Right cardiac atrium (tissue), 5 donors: Measurements from ENCODE around the gene TMPRSS11D. TPM values are rescaled to one million over a fixed set of nuclear protein-coding genes. Genes with fewer than 3 reads are reported as not detected.

ENCODE experiments used
- ATAC-seq, 2 donors: fragments of 200-7000 bp; cut with Tn5 transposase; one replicate each; pipeline versions ENCODE4 v1.8.0 to v1.9.1; 2020; ENCODE audit warnings: moderate library complexity in 2 of 2, mild to moderate bottlenecking in 1 of 2
- DNase-seq, 3 donors: peaks; one replicate each; pipeline ENCODE4 v3.0.0-alpha.2; 2020
- H3K27ac ChIP-seq: one replicate; pipeline ENCODE4 v1.5.1; 2013; ENCODE audit warnings: mild to moderate bottlenecking, low read length, control low read depth, moderate library complexity
- H3K27me3 ChIP-seq: one replicate; pipeline ENCODE4 v1.6.1; 2013; ENCODE audit not compliant: control insufficient read depth, insufficient read depth
- H3K4me1 ChIP-seq: one replicate; pipeline ENCODE4 v1.6.1; 2013; ENCODE audit warnings: low read length; ENCODE audit not compliant: control insufficient read depth, insufficient read depth
- H3K4me3 ChIP-seq: one replicate; pipeline ENCODE4 v1.5.1; 2013; ENCODE audit warnings: low read length, control low read depth
- H3K9me3 ChIP-seq: one replicate; pipeline ENCODE4 v1.6.1; 2013; ENCODE audit warnings: low read length; ENCODE audit not compliant: control insufficient read depth
- WGBS: extraction: QIAGEN DNeasy Blood & Tissue Kit; methylation state at CpG from one replicate; pipeline ENCODE4 v1.1.7; 2013; 5-methylcytosine and 5-hydroxymethylcytosine counted together
- intact Hi-C, 4 donors: fragments of 100-400 bp; cut with DNase I; formaldehyde crosslinking; loops; one replicate each; pipeline versions ENCODE4 v1.11.0 to v1.14.0; 2022 to 2023
- polyA plus RNA-seq: library from polyadenylated mRNA; stranded (reverse); fragments of 200-250 nt; gene quantifications from one replicate; pipeline ENCODE4 v1.2.3, GENCODE V29; 2013
- total RNA-seq, 4 donors: library from RNA; stranded (reverse); fragmentation: NEBNext Ultra II Directional; extraction: Animal tissue kit (Norgen Biotek cat#: 25700); gene quantifications; one replicate each; pipeline ENCODE4 v1.2.1, GENCODE V29; 2021
- donor health status: healthy with polysubstance abuse.
- donor health status: DM: no; HTN: yes; CAD: no.
- donor health status: DM: no; HTN: no; CAD: no.
- donor health status: DM: no; HTN: yes; CAD: no; lungs with severe emphysema.
- donor health status: DM: yes; HTN: yes; CAD: no.

Gene TMPRSS11D
- total and polyA plus RNA-seq, 5 donors = not detected

DNA sequence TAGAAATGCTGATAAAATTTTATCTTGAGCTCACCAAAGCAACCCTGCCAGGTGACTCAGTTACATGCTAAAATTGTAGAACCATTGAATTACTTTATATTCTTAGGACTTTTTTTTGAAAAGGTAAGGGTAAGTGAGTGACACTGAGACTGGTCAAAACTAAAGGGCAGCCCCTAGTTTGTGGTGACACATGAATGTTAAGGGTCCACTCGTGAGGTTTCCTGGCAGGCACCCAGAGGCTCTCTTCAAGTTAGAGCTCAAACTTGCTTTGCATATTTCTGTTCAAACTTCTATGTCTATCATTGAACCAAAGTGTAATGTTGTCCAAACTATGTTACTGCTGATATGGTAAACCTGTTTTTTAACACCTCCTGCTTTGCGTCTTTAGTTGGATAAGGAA lies 30.5 kb downstream of the TMPRSS11D start:
- H3K27ac ChIP-seq = no peak overlapping the region
- DNase-seq (no peak), ATAC-seq (no peak)
- H3K4me3 ChIP-seq = no peak overlapping the region
- no peaks in the 10 kb centered on the region for H3K4me1 ChIP-seq
- no peaks in the 10 kb centered on the region for H3K27me3 ChIP-seq
- intact Hi-C loops = no loop called here
- H3K9me3 ChIP-seq = no peaks in the 10 kb centered on the region
- 38% methylated on average over 2 of the region's 2 CpGs for WGBS

DNA sequence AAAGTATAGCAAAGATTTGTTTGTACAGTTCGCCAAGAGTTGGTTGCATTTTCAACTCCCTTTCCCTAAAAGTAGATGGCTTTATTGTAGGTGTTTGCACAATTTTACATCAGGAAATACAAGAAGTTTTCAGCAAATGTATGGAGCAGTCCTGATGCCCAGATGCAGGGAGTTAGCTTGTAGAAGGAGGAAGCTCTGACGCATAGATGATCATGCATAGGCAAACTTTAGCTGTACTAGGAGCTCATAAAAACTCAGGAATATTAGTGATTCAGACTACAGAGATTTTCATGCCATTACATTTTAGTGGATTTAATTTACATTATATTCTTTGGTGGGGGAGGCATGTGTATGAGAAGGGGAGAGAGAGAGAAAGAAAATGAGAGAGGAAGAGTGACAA lies 62.9 kb downstream of the TMPRSS11D start:
- Histone ChIP-seq H3K4me3 (no peak overlapping the region), H3K4me1 (no peaks in the 10 kb centered on the region), H3K9me3 (no peaks in the 10 kb centered on the region), H3K27ac (no peak overlapping the region), H3K27me3 (no peaks in the 10 kb centered on the region)
- 93% methylated on average over 2 of the region's 2 CpGs for WGBS
- DNase-seq (no peak), ATAC-seq (no peak)
- intact Hi-C loops = no loop called here

DNA sequence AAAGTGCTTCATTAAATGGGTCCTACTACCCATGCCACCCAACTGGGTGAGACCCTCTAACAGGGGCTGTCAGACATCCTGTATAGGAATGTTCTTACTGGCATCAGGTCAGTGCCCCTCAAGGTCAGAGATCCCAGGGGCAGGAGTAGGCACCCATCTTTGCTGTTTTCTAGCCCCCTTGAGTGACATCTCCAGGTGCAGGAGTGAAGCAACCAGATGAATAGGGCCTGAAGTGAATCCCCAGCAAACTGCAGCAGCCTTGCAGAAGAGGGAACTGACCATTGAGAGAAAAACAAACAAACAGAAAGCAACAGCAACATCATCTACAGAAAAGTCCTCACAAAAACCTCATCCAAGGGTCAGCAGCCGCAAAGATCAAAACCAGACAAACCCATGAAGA lies 73.8 kb downstream of the TMPRSS11D start:
- DNase-seq = no peak
- WGBS = 90% methylated on average over 1 of the region's 1 CpG
- intact Hi-C loops = no loop called here

DNA sequence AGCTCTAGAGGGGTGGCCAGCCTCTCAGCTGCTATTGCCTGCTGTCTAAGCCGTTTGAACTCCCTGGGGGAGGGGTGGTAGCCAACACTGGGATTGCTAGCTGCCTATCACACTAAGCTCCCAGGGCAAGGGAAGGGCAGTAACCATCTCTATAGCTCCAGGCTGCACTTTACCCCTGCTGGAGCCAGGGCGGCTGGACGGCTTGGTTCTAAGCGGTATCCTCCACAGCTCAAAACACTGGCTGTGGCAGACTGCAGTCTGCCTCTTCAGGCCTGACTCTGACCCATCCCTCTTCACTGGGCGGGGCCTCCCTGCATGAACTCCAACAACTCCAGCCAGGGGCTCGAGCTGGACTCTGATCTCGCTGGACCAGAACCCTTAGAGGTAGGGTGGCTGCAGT lies 74.3 kb downstream of the TMPRSS11D start:
- DNase-seq (peak in 1 of 3 donors; percentile 14), ATAC-seq (no peak)
- Histone ChIP-seq H3K4me1 (no peaks in the 10 kb centered on the region), H3K27ac (no peak overlapping the region), H3K27me3 (no peaks in the 10 kb centered on the region), H3K4me3 (no peak overlapping the region), H3K9me3 (no peaks in the 10 kb centered on the region)
- intact Hi-C loops = no loop called here
- WGBS = 83% methylated on average over 7 of the region's 7 CpGs

More for the DNA sequence above, 73.8 kb downstream of the TMPRSS11D start:
- H3K27ac ChIP-seq = no peak overlapping the region
- no peaks in the 10 kb centered on the region for H3K4me1 ChIP-seq
- H3K9me3 ChIP-seq = no peaks in the 10 kb centered on the region
- no peak for ATAC-seq
- H3K27me3 ChIP-seq = no peaks in the 10 kb centered on the region
- H3K4me3 ChIP-seq = no peak overlapping the region

DNA sequence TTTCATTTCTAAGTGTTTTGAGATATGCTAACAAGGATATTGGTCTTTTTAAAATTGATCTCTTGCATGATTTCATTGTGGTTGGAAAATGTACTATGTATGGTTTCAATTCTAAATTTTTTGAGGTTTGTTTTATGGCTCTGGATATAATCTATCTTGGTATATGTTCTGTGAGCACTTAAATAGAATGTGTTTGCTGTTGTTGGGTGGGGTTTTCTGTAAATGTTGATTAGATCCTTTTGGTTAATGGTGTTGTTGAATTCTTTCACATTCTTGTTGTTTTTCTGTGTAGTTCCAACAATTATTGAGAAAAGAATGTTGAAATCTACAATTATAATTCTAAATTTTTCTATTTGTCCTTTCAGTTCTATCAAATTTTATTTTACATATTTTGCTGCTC lies 87.0 kb downstream of the TMPRSS11D start:
- Histone ChIP-seq H3K4me3 (no peak overlapping the region), H3K9me3 (no peaks in the 10 kb centered on the region), H3K4me1 (no peaks in the 10 kb centered on the region), H3K27me3 (no peaks in the 10 kb centered on the region), H3K27ac (no peak overlapping the region)
- no peak for DNase-seq
- intact Hi-C loops = no loop called here
- ATAC-seq = no peak

DNA sequence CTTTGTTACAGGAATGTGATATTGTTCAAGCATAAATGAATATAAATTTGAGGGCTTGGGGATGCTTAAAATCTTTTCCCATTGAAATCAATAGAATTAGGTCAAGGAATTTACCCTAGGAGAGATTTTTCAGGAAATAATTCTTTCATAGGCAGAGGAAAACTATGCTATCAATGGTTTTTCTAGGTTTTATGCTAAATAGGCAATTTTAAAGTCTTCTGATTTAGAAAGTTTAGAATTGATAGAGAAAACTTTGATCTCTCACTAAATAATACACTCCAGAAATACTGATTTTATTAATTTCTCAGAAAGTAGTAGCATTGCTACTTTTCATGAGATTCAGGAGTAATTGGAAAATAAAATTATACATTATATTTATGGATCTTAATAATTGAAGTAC lies 93.1 kb downstream of the TMPRSS11D start:
- Histone ChIP-seq H3K4me3 (no peak overlapping the region), H3K27ac (no peak overlapping the region), H3K27me3 (no peaks in the 10 kb centered on the region), H3K4me1 (no peaks in the 10 kb centered on the region), H3K9me3 (no peaks in the 10 kb centered on the region)
- intact Hi-C loops = no loop called here
- DNase-seq (no peak), ATAC-seq (no peak)

DNA sequence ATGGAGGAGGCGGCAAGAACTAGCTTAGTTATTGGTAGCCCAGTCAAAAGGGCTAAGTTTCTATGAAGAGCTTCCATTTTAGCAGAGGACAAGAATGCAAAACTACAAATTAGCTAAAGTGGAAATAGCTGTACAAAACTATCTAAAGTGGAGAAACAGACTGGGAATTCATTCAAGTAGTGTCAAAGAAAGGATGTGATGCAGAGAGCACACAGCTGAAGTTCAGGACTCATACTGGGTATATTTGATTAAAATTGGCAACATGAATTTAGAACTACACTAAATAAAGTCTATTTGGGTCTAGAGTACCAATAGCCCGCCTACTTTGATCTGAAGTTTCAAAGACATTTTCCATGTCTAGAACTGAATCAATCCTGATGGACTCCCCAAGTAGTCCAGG lies 96.5 kb downstream of the TMPRSS11D start:
- intact Hi-C loops = no loop called here
- Histone ChIP-seq H3K27me3 (no peaks in the 10 kb centered on the region), H3K4me1 (no peaks in the 10 kb centered on the region), H3K9me3 (no peaks in the 10 kb centered on the region), H3K27ac (no peak overlapping the region), H3K4me3 (no peak overlapping the region)
- 86% methylated on average over 2 of the region's 2 CpGs for WGBS
- ATAC-seq (no peak), DNase-seq (no peak)

DNA sequence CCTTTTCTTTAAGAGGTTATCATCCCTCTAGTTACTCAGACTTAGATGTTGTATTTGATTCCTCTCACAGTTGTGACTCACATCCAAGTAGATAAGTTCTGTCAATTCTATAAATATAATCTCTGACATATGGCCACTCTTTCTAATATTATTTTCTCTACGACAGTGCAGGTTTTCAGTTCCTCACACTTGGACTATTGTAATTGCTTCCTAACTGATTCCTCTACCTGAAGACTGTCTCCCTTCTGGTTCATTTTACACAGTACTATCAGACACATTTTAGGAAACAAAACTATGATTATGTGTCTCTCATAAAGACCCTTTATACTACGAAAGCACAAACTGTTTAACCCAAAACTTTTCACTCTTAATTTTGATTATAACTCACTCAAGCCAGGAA lies 98.3 kb downstream of the TMPRSS11D start:
- no peak overlapping the region for H3K27ac ChIP-seq
- no peaks in the 10 kb centered on the region for H3K27me3 ChIP-seq
- ATAC-seq = no peak
- DNase-seq = no peak
- no peaks in the 10 kb centered on the region for H3K9me3 ChIP-seq
- H3K4me3 ChIP-seq = no peak overlapping the region
- WGBS = 41% methylated on average over 2 of the region's 2 CpGs
- no peaks in the 10 kb centered on the region for H3K4me1 ChIP-seq
- intact Hi-C loops = no loop called here

DNA sequence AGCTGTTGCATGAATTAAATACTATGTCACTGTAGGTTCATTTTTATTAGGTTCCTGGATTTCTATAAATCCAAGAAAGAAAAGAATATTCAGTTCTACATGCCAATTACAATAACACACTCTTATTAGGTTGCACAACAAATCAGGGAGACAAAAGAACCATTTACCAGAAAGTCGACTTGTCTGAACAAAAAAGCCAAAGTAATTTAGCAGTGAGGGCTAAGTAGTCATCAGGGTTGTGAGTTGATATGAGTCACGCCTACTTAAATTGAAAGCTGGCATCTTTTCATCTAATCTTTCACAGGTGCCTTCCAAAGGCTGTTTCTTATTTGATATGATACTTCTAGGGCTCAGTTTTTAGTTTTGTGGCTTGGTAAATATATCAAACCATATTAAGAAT lies 104.2 kb downstream of the TMPRSS11D start:
- DNase-seq (no peak), ATAC-seq (no peak)
- no peaks in the 10 kb centered on the region for H3K4me1 ChIP-seq
- H3K4me3 ChIP-seq = no peak overlapping the region
- intact Hi-C loops = no loop called here
- no peaks in the 10 kb centered on the region for H3K27me3 ChIP-seq
- H3K27ac ChIP-seq = no peak overlapping the region
- no peaks in the 10 kb centered on the region for H3K9me3 ChIP-seq
- whole genome bisulfite sequencing = 67% methylated on average over 2 of the region's 2 CpGs

DNA sequence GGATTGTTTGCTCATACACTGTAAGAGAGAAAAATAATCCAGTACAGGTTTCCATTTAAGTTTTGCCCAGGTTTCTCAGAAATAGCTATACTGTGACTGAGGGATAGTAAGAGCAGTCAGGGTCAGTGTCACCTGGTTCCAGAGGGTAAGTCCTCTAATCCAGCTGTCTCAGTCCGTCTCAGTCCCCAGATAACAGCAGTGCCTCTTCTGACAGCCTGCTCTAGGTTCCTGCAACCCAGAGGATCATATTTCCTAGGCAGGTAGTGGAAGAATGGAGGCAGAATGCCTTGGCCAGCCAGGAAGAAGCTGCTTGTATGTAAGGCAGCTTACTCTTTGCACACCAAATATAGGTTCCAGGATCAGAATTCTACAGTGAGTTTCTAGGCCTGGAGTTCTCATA lies 107.1 kb downstream of the TMPRSS11D start:
- H3K27ac ChIP-seq = no peak overlapping the region
- intact Hi-C loops = no loop called here
- no peak for ATAC-seq
- WGBS = 36% methylated on average over 1 of the region's 1 CpG
- H3K4me3 ChIP-seq = no peak overlapping the region
- no peak for DNase-seq
- no peaks in the 10 kb centered on the region for H3K27me3 ChIP-seq
- H3K9me3 ChIP-seq = no peaks in the 10 kb centered on the region
- no peaks in the 10 kb centered on the region for H3K4me1 ChIP-seq
